Epidermal melanocyte (primary cell): ENCODE measurements around the gene ZWILCH.
"Not testable (repeated sequence)": the region's sequence is repeated elsewhere in the genome, so short reads cannot be mapped to it uniquely, and the experiment has no call there.

Experiments
- DNase-seq: peaks from one replicate; pipeline ENCODE4 v3.0.0; 2011; ENCODE audit warnings: low spot score; ENCODE audit not compliant: insufficient read length

ZWILCH gene

DNA sequence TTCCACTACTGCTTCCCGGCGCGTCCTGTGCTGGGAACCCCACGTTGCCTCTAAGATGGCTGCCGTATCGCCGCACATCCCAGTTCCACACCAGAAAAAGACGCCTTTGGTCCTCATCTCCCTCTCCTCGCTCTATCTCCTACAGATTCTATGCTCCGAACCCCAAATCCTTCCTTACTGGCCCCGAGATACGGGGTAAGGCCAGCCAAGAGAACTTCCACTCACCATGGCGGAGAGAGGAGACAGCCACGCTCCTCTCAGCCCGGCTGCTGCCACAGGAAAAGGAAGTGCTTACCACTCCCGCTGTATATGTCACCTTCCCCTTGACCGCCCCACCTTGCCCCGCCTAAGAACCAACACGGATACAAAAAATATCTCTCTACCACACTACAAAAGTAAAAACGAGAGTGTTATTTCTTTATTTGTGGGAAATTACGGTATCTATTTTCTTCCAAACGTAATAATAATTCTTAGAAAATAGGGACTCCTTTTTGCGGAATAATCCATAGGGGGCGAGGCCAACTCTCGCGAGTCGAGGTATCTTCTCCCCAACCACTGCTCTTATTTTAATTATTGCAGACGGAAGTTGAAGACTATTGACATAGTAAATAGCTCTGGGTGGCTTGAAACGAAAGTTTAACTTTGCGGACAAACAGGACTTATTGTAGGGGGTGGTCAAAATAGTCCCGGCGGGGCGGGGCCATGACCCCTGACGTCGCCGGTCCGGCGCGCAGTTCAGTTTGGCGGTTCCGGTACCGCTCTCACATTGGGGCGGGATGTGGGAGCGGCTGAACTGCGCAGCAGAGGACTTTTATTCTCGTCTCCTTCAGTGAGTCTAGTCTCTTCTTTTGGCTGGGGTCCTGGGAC lies at the start of gene ZWILCH, which contains the start of gene RPL4:
Gene ZWILCH, plus strand, starts transcription at position 764 of the 867 bp plus-strand sequence. Its CDS starts 13 bp downstream, at position 777.
Gene RPL4, minus strand, starts transcription at position 293 of the 867 bp plus-strand sequence. Its CDS starts 65 bp downstream, at position 228.
- DNase-seq = peak; percentile 68

- DNase-seq = no peak
Measured at GRCh38 chr15:66456211-66456610, 48.9 kb upstream of the ZWILCH start.

GRCh38 chr15:66459818-66460615 lies 45.1 kb upstream of the ZWILCH start:
- no peak for DNase-seq

- not testable (repeated sequence) for DNase-seq
Measured at GRCh38 chr15:66461294-66461693, 43.8 kb upstream of the ZWILCH start.

DNA sequence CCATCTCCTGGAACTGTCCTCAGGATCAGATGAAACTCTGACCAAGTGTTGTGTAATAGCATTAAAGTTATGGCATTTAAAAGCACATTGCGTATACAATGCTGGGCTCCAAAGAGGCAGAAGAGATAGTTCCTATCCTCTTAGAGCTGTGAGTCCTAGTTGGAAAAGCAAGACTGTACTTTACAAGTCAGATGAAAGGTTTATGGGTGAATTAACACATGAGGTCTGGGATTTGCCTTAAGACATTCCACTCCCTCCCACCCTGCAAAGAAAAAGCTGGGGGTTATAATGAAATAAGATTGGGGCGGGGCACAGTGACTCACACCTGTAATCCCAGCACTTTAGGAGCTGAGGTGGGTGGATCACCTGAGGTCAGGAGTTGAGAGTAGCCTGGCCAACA lies 43.2 kb upstream of the ZWILCH start:
- DNase-seq = no peak

DNA sequence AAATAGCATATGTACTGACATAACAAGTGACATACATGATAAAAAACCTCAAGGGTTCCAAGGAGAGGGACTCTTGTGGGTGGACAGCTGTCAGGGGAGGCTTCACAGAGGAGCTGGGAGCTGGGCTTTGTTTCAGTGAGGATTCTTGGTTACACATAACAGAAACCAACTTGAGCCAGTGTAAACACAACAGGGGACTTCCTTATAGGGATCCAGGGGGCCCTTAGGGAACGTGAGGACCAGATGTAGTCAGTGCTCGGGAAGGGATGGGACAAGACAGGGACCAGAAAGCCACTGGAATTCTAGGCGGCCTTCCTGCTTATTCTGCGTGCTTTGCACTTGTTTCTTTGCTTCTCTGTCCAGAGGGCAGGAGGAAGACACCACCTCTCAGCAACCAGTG lies 42.5 kb upstream of the ZWILCH start:
- no peak for DNase-seq

DNA sequence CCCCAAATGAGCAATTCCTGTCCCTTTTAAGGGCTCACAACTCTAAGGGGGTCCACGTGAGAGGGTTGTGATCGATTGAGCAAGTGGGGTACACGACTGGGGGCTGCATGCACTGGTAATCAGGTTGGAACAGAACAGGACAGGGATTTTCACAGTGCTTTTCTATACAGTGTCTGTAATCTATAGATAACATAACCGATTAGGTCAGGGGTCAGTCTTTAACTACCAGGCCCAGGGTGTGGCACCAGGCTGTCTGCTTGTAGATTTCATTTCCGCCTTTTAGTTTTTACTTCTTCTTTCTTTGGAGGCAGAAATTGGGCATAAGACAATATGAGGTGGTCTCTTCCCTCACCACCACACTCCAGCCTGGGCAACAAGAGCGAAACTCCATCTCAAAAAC lies 39.8 kb upstream of the ZWILCH start:
- not testable (repeated sequence) for DNase-seq

GRCh38 chr15:66467162-66468040 lies 37.7 kb upstream of the ZWILCH start:
- DNase-seq = not testable (repeated sequence)

- DNase-seq = not testable (repeated sequence)
Measured at GRCh38 chr15:66470825-66471224, 34.3 kb upstream of the ZWILCH start.

DNA sequence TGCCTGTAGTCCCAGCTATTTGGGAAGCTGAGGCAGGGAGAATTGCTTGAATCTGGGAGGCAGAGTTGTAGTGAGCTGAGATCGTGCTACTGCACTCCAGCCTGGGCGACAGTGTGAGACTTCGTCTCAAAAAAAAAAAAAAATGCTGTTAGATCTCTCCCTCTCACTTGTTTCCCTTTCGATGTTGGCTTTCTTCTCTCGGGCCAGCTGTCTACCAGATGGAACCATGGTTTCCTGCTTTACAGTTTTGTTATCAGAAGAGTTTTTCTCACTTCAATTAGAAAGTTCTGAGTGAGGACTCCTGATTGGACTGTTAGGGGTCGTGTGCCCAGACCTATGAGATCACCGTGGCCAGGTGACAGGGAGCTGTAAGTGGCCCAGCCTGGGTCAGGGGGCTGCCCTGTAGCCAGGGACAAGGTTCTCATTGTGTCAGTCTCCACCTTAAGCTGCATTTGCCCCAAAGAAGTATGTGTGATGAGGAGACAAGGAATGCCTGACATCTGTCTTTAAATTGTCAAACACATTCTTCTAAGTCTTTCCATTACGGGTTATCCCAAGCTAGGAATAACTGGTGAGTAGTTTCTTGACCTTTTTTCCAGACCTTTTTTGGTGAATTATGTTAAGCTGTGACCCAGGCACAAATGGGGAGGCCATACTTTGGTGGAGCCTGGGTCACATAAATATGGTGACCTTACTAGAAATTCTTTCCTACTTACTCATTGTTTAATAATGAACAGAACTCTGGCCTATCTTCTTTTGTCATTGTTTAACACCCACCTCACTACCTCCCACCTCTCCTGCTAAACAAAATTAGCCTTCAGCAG lies 32.7 kb upstream of the ZWILCH start:
- DNase-seq = no peak

DNA sequence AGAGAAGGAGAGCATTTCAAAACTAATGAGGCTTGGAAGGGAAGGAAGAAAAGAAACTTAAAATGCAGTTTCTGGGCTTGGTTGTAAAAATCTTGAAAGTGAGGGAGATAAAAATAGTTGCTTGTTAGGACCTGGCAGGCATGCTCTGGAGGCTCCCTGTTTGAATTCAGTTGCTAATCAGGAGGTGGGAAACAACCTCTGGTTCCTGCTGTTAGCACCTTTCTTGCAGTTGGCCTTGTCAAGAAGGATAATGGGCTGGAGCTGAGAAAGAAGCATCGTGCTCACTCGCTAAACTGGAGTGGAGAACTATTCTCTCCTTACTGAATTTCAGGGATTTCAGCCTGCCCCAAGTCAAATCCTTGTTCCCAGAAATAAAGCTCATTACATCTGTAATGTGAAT lies 31.0 kb upstream of the ZWILCH start:
- no peak for DNase-seq

DNA sequence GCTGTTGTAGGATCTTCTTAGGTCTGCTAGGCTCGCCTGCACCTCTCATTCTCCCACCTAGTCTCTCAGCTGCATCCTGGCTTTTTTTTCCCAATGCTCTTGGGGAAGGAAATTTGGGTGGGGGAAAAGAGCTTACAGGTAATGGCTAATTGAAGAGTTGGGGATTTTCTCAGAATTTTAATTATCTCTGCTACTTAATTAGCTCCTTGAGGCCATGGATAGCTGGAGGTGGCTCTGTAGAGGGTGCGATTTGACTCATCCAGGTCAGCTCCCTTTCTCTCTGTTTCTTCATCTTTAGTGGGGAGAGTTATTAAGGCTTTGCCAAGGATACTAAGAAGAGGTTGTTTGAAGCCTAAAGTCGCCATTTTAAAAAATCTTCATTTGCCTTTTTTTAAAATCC lies 30.2 kb upstream of the ZWILCH start:
- no peak for DNase-seq

DNA sequence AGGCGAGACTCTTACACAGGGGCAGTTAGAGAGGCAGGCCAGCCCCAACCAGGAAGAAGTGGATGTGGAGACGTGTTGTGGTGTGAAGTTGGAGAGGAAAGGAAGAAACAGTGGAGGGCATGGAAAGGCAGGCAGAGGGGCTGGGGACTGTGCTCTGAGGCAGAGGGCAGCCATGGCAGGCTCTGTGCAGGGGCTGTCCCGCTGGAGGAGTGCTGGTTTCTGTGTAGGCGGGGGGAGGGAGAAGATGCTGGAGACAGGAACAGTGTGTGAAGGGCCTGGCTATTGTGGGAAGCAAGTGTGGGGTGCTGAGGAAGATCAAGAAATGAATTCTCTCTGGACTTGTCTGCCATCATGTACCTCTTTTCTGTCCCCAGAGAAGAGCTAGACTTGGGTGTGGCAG lies 28.6 kb upstream of the ZWILCH start:
- DNase-seq = no peak

- no peak for DNase-seq
Measured at GRCh38 chr15:66477011-66477410, 28.1 kb upstream of the ZWILCH start.

- DNase-seq = no peak
Measured at GRCh38 chr15:66480267-66480666, 24.9 kb upstream of the ZWILCH start.

DNA sequence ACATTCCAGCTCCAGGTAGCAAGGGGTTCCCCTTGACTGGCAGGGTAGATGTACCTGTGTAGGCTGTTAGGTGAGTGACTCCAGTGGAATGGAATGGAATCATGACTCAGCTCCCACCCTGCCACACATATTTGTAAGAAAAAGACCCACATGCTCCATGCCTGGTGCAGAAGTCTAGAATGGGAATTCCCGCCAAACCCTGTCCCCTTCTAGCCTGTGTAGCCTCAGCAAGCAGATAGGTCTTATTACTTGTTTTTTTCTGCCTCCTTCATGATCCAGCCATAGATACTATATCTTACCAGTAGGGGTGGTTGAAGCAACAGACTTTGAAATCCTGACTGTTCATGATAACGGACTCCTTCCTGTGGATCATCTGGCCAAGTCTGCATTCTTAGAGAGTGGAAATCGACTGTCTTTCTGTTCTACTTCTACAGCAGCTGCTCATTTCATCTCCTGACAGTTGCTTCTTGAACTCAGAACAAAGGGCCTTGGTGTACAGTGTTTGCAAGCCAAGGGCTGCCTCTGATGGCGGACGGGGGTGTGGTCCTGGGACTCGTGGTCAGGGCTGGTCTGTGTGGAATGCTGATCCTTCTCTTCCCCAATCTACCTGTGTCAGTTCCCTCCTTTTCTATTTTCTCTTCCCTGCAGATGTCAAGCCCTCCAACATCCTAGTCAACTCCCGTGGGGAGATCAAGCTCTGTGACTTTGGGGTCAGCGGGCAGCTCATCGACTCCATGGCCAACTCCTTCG lies 23.8 kb upstream of the ZWILCH start:
- DNase-seq = no peak

DNA sequence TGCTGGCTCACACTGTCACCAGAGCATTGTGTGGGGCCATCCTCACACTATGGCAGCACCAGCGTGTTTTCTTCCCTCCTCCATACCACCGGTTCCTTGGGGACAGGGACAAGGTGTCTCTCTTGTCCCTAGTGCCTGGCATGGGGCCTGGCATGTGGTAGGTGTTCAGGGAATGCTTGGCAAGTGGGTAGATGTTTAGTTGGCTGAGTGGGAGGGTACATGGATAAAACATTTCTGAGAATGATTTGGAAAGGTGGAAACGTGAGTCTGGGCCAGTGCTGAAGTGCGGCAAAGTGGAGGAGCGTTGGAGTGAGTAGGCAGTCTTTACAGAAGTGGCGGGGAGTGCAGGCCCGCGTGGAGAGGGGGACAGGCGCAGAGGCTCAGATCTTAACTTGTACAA lies 22.6 kb upstream of the ZWILCH start:
- DNase-seq = no peak

DNA sequence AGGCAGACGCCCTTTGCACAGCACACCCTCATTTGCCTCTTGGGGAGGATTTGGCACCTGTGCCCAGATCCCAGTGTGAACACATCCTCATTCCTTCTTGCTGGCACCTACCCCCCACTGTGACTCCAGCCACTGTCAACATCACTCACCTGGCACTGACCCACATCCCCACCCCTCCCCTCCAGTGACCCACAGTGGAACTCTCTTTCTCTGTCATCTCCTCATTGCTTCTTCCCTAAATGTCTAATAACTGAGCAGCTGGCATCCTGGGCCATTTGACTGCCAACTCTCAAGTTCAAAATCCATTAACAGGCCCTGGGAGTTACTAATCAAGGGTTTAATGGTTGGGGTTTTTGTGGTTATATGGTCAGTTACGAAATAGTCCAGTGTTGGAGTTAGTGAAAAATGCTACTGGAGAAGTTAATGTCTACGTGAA lies 22.0 kb upstream of the ZWILCH start:
- no peak for DNase-seq

- no peak for DNase-seq
Measured at GRCh38 chr15:66484539-66485112, 20.5 kb upstream of the ZWILCH start.
